Activated CD4-positive, CD25-positive, alpha-beta regulatory T cell treated with anti-CD3 and anti-CD28 coated beads, Interleukin-2, amount 50 U/mL, for 16 hours (primary cell): ENCODE data around the gene ABCA4.

ENCODE experiments used
- DNase-seq: peaks from one replicate; pipeline ENCODE4 v3.0.0-alpha.2; 2020; ENCODE audit warnings: low read depth, low spot score

ABCA4 gene

DNA sequence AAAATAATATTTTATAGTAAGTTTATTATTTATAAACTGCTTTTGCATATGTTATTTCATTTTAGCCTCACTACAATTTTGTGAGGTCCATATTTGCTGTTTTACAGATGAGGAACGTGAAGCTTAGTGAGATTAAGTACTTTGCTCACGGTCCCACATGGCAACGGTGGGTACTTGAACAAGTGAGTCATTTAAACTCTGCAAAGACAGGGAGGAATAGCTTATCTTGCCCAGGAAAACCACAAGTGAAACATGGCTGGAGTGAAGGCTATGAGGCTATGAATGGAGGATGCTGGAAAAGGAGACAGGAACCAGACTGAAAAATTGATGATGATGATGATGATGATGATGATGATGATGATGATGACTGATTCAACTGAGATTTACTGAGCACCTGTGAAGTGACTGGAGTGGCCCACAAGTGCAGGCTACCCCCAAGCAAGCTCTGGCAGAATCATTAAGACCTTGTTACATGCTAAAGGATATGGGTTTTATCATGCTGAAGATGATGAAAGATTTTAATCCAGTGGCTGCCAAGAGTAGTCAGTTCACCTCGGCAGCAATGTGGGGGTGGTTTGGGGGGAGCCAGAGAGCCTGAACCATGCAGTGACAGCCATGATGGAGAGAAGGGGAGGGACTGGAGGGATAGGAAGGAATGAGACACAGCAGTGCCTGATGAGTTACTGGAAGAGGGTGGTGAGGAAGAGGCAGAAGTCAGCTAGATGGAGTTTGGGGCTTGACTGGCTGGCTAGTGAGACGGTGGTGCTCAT, 1.4 kb upstream of the ABCA4 start:
- no peak for DNase-seq

DNA sequence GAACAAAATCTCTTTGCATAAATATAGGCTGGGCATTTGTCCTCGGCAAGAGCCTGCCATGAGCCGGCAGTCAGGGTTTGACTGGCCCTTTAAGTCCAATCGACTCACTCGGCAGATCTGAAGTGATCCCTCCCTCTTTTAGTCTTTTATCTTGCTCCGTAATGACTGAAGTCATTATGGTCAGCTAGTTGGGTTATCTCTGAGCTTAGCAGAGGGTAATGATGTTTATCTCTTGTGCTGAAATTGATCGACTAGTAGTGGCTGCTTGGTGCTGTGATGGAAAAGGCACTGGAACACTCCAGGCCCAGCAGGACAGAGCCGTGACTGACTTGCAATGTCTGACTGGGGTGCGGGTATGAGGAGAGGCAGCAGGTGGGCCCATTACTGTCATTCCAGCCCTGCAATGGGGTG, 468 bp upstream of the ABCA4 start:
- DNase-seq, result no peak

DNA sequence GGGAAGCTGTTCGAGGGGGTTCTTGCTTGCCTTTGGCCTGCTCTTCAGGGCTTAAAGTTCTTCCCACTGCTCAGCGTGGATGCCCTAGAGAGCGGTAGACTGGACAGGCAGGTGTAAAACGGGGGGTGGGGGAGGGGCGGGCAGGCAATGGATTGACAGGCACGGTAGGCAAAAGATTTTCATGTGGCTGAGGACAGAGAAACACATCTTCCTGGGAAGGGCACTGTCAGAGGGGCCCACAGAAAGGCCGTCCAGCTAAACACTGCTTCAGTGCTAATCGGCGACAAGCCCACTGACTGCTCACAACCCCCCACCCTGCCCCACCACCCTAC, 412 bp downstream of the ABCA4 start:
- DNase-seq, result no peak

DNA sequence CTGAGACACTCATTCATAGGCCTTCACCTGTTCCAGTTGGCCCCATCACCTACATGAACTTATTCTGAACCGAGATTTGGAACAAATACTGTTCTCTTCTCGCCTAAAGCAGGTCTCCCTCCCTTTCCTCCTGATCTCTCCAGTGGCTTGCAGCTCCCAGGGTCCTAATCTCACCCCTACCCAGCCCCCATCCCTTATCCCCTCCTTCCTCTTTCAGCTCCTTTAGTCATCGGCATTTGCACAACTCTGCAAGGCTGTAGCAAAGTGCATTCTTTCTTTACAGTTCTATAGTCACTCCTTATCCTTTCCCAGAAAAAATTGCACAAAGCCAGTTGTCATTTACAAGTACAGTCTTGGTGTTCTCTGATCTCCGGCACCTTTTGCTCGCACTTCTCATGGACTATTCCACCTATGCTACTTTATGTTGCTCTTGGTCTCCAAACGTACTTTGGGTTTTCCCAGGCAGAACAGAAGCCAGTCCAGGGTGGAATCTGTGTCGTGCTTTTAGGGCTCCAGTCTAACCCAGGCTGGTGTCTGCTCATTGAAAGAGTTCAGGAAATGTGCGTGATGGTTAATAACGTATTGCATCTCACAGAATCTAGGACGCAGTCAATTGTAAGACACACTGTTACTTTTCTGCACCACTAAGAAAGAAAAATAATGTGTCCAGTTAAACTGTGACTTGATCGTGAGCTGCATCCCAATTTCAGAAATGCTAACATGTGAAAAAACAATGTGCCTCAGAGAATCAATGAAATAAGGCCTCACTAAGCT, 965 bp downstream of the ABCA4 start:
- DNase-seq, result no peak

DNA sequence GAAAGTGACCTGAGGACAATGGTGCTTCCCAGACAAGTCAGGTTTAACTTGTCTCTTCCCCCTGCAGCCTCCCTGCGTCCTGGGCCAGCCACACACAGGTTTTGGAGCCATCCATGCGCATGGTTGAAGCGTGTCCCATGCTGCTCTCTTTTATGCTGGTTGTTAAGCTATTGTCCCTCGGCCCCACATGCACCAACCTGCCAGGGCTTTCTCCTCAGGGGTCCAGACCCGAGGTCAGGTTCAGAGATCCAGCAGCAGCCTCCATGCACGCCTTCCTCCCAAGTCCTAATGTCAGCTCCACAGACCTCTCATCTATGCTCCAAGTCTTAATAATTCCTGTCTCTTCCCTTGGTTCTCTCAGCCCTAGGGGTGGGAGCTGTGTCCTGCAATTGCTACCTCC, 1.6 kb downstream of the ABCA4 start:
- DNase-seq, result no peak

DNA sequence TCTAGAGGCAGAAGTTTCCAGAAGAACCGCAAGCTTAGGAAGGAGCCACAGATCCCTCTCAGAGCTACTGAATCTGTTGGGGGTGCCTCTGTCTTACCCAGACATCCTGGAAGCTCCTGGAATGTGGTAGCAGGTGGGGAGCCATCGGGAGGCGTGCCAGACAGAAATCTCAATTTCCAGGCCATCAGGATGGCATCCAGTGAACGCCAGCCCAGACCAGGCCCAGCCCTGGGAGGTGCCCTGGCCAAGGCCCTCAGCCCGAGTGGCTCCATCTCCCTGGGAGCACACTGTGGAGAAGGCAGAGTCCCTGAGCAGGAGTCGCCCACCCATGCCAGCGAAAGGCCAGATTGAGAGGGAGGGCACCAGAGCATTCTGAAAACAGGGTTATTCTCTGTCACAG, 2.5 kb downstream of the ABCA4 start:
- DNase-seq, result no peak

DNA sequence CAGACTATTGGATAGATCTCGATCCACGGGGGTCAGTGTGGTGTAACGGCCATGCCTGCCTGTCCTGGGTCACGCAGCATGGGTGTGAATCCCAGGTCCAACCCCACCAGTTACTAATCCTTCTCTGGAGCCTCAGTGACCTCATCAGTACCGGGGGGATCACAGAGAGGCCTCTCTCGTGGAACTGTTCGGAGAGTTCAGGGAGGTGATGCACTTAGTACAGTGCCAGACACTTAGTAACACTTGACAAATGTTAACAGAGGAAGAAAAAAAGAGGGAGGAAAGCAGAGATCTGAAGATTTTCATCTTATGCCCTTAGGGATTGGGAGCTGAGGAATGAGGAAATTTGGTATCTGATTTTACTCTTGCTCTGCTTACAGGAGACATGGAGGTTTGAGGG, 2.9 kb downstream of the ABCA4 start:
- no peak for DNase-seq

DNA sequence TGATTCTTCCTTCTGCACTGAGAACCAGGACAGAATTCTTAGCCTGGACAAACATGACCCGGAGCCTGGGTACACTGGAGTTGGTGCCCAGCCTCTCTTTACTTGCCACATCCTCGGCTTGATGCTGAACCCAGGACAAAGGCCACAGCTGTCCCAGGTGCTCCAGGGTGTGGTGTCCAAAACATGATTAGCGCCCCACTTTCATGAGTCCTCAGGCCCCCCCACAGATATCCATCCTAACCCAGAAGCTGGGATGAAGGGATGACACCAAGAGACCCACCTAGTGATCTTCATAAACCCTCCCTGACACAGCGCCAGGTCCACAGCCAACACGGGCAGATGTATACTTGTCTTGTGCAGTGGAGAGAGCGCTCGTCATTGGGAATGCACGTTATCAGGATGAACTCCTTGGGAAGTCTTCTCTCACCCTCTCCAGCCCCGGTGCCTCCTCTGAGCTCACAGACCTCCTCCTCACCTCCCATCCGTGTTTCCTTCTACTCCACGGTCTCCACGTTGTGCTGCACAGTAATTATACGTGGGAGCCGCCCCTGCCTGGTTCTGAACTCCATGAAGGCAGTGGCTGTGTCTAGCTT, 3.6 kb downstream of the ABCA4 start:
- no peak for DNase-seq

DNA sequence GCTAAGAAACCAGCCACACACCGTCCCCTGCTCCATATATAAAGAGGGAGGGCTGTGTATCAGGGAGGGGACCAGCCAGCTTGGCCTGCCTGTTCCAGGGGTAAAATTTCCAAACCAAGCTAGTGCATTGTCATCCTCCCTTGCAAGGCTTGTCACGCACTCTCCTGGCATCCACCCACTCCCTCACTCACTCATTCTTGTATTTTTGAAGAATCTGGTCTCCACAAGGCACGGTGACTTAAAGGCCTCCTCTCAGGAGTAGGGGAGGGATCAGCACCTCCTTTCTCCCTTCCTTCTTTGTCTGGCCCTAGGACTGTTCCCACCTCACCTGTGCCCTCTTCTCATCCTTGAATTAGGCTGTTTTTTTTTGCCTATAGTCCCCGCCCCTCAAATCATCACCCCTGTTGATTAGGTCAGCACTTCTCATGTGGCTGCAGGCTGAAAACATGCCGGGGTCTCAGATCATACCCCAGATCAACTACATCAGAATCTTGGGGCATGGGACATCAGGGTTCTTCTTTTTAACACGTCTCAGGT, 5.0 kb downstream of the ABCA4 start:
- no peak for DNase-seq

DNA sequence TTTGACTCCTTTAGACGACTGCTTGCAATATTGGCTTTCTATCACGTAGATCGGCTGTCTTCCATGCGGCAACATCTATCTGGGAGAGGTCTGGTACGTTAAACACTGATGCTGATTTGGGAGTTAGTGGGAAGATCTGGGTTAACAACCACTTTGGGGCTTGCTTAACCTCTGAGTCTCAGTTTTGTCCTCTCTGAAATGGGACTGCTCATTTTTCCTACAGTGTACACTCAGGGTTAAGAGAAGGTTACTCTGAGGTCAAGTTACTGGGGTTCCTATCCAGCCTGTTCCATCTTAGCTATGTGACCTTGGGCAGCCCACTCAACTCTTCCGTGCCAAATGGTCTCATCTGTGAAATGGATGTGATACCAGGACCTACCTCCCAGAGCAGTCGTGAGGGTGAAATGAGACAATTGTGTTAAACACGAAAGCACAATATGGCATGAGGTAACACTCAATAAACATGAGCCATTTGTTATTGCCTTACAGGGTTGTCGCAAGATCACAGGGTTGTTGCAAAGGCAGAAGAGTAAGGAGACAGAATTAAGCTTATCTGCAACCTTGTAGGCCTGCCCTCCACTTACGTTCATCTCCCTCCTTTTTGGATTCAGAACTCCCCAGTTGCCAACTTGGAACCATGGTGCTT, 5.6 kb downstream of the ABCA4 start:
- DNase-seq, result no peak

DNA sequence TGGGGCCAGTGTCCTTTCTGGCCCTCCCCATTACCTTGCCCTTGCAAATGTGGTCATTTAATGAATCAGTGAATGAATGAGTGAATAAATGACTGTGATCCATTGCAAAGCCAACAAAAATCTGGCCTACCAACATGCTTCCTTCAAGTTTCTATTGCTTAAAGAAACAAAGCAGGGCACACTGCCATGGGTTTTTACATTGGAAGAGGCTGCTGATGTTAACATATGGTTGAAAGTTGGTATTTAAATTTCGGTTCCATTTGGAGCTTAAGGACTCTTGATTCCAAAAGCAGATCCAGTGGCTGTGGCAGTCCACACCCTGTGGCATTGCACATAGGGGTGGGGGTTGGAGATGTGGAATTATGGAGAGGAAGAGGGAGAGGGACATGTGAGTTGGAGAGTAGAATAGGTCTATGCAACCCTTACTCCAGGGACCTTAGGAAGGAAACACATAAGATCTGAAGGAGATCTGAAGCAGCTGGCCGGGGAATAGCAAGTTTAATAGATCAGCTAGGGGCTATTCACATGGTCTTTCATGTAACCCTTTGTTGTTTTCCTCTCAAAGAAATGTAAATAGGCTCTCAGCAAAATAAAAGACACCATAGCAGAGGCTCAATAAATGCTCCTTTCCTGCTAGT, 7.2 kb downstream of the ABCA4 start:
- no peak for DNase-seq

DNA sequence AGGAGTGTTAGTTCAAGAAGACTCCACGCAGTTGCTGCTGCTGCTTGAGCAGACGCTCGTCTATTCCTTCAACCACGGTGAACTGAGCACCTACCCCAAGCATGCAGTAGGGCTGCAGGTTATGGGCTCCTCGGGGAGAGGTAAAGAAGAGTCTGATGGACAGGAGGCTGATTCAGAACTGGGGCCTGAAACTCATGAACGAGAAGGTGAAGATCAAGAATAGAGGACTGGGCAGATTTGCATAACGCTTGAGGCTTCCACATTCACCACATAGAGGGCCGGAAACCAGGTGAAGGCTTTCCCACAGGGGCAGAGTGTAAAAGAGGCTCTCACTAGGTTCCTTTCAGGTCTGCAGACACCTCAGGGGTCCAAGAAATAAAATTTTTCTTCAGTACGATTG, 9.1 kb downstream of the ABCA4 start:
- DNase-seq, result no peak

DNA sequence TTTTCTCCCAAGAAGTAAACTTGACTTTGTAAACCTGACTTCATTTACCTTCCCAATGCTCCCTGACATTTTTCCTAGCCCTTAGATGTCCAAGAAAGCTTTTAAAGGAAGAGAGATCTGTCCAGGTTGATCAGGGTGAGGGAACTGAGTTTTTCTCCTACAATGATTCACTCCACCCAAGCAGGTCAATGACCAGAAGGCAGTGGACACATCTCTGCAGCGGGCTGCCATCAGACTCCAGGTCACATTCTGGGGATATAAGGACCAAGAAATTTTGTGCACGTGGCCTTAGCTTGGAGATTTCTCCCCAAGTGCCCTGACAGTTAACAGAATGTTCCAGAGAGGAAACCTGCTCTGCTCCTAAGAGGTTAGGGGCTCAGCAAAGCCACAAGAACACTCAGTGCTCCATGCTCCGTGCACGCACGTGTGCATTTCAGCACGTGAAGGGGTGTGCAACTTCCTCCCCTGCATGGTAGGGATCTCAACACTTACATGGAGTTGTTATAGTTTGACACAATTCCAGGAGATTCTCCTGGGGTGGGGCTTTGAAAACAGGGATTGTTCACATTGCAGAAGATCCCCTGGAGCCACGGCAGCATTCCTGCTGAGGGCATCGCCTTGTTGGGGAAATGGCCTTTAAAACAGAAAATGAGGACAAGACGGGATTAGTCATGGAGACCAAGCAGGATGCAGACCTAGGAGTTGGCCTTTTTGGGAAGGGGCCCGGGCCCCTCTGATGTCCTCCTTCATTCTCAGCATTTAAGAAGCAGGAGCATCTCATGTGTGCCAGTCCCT, 9.8 kb downstream of the ABCA4 start:
- no peak for DNase-seq

DNA sequence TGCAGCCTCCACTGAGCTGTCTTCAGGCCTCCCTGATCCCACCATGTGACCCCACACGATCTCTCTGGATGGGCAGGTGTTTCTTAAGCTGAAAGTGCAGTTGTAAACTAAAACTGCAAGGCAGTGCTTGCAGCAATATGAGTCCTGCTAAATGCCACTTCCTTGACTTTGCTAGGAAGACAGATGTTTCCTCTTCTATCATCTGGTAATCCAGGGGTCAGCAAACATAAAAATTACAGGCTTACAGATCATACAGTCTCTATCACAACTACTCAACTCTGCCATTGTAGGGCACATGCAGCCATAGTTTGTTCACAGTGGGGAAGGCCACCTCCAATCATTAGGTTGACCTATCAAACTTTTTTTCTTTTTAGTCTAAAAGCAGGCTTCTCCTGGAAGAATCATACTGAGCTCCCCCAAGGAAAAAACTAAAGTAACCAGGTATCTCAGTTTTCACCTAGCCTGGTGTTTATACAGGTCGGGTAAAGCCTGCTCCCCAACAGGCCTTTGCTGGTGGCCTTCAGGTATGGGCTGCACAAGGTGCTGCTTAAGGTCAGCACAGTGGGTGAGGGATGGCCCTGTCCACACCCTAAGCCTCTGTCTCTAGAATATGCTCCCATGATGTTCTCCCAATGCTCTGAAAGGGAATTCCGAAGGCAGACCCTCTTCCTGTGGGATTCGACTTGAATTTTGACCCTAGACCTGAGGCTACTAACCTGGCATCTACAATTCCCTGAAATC, 10.8 kb downstream of the ABCA4 start:
- no peak for DNase-seq

DNA sequence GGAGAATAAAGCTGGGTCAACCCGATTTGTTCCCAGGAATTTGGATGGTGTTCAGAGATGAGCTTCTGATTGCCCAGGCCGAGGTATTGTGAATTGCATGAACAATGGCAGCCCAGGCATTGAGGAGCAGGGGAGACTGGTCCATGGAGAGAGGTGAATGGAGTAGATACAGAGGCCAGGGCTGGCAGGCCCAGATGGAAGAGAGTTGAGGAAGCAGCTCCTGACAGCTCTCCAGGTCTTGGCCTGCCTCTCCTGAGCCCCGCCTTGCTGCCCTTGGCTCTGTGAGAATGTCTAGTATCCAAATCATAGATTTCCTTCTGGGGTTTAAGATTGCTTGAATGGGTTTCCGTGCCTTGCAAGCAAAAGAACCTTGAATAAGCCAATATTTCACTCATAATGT, 11.5 kb downstream of the ABCA4 start:
- DNase-seq, result no peak

DNA sequence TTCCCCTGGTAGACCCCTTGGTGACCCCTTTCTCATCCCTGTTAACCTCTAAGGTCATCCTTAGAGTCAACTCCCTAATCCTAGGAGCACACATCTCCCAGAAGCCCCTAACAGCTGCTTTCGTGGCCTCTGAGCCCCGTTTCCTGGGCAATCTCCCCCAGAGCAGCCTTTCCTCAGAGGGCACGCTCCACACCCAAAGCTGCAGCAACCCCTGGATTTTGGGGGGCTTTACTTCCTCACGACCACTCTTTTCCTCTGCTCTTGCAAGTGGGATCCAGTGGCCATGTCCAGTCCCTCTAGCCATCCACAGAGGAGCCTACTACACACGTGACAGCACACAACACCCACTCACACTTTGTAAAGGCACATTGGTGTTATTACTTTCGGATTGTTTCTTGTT, 13.8 kb downstream of the ABCA4 start:
- no peak for DNase-seq

DNA sequence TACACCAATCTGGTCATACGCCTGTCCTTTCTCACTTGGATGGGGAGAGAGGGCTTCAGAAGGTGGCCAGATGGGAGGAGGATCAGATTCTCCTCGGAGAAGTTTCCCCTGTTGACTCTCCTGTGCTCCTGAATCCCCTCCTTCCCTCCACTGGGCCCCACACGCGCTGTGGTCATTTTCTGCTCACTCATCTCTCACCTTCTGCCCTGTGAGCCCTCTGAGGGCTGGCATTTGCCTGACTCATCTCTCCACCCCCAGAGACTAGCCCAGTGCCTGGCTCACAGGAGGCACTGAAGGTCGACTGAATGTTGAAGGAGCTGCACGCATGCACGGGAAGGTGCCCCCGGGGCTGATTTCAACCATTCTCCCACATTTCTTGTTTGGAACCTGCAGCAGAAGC, 14.2 kb downstream of the ABCA4 start:
- no peak for DNase-seq

DNA sequence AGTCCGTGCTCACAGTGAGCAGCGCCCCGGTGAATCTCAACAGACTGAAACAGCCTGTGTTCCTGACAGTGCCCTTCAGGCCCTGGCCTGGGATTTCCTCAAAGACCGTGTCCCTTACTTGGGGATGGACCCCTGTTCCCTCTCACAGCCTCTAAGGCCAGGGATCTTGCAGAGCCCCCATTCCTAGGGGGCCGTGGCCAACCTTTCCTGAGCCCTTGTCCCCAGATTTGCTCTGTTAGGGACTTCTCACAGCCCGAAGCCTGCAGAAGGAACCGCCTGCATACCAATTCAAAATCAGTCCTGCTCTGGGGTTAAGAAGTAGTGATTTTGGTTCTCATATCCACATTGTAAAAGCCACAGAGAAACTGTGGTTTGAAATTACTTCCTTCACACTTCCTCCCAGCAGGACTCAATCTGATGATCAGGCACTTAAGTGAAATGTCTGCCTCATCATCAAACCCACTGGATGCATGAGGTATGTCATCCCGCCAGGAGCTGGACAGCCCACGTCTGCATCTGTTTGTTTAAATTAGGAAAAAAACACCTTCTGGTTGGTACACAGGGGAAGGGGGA, 14.9 kb downstream of the ABCA4 start:
- DNase-seq, result no peak

DNA sequence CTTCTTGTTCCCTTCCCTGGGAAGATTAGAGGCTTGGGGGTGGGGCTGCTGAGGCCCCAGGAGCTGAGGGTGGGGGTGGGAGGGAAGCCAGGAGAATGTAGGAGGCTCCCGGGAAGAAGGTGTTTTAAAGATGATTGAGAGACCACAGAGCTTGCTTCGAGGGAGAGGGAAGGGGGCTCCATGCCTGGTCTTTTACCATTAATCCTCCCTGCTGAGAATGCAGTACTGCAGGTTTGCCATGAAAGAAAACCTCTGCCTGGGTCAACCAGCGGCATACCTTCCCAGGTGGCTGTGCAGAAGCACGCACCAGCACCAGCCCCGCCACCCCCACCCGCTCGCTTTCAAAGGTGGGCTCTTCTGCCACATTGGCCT, 15.4 kb downstream of the ABCA4 start:
- no peak for DNase-seq
